Astrocyte of the cerebellum (primary cell): ENCODE data around the gene SPATA31E1.

Source experiments
- DNase-seq: peaks from one replicate; pipeline ENCODE4 v3.0.0-alpha.2; 2011; ENCODE audit warnings: low read depth
- H3K4me3 ChIP-seq: 2 replicates; pipeline ENCODE4 v1.5.1; 2011; ENCODE audit warnings: mild to moderate bottlenecking, low read depth, low read length, moderate library complexity
- in situ Hi-C: cut with HindIII; loops from 2 replicates; pipeline ENCODE4 v1.10.0; 2017; ENCODE audit warnings: low sequenced_read_pairs
- TF ChIP-seq, protein P1 (sequence below): IDR thresholded peaks from 2 replicates; pipeline ENCODE4 v1.5.1; 2012; ENCODE audit warnings: low read length, low read depth, moderate library complexity, mild to moderate bottlenecking; ENCODE audit errors: missing control alignments

Gene SPATA31E1

DNA sequence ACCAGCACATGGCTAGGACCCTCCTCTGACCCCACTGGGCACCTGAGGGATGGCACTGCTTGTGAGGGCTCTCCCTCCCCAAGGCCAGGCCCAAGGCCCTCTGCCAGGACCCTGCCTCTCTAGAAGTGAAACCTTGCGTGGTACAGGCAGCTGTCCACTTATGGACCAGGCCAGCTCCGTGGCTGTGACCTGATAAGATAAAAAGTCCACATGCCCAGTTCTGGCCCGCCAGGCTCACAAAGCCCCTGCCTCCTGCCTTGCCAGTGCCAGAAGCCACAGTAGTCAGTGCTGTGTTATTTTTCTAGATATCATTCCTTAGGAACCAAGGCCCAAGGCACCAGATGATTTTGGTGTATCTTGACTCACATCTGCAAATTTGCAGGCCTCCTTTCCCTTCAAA lies 14.0 kb upstream of the SPATA31E1 start:
- TF ChIP-seq, protein P1, sequence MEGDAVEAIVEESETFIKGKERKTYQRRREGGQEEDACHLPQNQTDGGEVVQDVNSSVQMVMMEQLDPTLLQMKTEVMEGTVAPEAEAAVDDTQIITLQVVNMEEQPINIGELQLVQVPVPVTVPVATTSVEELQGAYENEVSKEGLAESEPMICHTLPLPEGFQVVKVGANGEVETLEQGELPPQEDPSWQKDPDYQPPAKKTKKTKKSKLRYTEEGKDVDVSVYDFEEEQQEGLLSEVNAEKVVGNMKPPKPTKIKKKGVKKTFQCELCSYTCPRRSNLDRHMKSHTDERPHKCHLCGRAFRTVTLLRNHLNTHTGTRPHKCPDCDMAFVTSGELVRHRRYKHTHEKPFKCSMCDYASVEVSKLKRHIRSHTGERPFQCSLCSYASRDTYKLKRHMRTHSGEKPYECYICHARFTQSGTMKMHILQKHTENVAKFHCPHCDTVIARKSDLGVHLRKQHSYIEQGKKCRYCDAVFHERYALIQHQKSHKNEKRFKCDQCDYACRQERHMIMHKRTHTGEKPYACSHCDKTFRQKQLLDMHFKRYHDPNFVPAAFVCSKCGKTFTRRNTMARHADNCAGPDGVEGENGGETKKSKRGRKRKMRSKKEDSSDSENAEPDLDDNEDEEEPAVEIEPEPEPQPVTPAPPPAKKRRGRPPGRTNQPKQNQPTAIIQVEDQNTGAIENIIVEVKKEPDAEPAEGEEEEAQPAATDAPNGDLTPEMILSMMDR, result no peak
- H3K4me3 ChIP-seq, result no peak overlapping the region
- no peak for DNase-seq
- in situ Hi-C loops, result no loop called here

DNA sequence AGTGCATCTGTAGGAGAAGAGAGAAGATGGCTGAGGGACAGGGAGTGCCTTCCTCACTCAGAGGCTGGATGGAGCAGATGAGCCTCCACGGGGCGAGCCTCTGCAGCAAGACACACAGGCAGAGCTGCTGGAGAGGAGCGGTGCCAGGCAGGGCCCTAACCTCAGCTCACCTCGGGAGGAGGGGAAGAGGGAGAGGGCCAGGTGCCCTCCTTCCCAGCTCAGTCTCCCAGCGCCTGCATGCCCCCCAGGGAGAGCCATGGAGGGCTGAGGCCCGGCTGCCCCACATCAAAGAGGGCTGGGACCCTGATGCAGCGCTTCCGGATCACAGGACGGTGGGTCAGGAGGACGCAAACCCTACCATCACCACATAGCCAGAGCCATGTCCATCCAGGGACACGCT lies 13.6 kb upstream of the SPATA31E1 start:
- H3K4me3 ChIP-seq, result no peak overlapping the region
- in situ Hi-C loops, result no loop called here
- TF ChIP-seq, protein P1, result no peak
- no peak for DNase-seq

DNA sequence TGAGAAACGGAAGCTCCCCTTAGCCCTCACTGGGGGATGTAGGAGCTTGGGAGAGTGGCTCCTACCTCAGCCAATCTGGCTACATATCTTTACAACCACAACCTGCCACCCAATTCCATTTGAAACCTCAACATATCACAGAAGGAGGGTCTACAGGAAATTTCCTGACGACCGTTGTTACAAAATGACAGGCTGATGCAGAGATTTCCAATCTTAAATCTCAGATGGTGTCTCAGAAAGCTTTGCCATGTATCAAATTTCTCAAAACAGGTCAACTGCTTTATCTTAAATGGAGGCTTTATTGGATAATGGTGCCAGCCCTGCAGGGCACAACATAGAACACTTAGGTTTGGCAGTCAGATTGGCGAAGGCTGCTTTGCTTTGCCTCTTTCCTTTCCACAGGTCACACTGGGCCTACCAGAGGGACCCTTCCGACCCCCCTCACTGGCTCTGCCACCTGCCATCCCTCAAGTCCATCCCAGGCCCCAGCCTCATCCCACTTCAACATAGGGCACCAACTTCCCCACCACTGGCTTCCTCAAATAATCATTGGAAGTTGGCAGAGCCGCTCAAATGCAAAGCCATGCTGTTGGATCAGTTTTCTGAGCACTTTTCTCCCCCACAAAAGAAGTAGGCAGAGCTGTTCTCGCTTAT lies 11.1 kb upstream of the SPATA31E1 start:
- H3K4me3 ChIP-seq, result no peak overlapping the region
- TF ChIP-seq, protein P1, result no peak
- DNase-seq, result no peak
- in situ Hi-C loops, result no loop called here

DNA sequence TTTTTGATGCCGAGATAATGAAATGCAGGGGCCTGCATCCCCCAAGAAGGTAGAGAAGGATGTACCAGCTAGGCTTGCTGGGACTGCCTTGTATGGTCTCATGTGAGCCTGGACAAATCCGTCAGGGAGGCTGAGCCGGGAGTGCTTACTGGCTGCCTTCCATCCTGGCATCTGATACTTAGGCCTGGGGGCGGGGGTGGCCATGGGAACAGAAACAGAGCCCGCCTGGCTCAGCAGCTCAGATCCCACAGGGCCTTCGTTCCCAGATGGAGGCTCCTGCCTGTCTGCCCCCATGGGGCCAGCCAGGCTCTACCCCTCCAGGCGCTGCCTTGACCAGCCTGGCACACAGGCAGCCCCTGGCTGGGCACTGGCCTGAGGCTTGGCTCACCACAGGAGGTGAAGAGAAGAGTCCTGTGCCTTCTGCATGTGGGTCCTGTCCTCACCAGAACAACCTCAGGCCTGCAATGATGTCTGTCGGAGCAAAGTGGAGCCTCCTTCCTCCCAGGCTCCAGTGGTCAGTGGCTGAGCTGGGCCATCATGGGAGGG lies 10.5 kb upstream of the SPATA31E1 start:
- in situ Hi-C loops, result no loop called here
- no peak overlapping the region for H3K4me3 ChIP-seq
- TF ChIP-seq, protein P1, result no peak

DNA sequence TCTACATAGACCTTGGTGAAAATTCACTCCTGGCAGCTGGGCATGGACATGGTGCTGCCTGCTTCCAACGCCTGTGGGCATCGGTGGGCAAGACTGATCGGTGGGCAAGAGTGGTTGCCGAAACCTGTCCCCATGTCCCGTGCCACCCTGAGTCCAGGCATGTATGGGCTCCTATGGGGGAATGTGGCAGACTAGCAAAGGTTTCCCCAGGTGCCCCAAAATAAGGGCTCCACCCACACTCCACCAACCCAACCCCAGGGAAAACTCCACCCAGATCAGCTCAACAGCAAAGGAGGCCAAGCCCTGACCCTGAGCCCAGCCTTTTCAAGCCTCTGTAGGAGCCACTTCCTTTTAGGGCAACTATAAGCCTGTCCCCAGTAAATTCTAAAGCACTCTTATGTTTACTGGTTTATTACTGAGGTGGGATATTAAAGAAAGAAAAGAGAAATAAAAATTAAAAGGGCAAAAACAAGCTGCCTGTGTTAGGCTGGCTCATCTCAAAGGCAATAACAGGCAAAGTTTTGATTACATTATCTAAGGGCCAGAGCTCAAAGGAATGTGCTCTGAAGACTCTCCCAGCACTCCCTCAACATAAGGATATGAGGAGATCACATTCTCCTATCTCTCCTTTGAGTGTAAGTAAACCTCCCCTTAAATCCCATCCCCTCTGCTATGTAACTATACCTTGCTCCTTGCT lies 8.9 kb upstream of the SPATA31E1 start:
- no peak for DNase-seq
- TF ChIP-seq, protein P1, result no peak
- H3K4me3 ChIP-seq, result no peak overlapping the region
- in situ Hi-C loops, result no loop called here

More for the DNA sequence above, 10.5 kb upstream of the SPATA31E1 start:
- DNase-seq, result no peak

DNA sequence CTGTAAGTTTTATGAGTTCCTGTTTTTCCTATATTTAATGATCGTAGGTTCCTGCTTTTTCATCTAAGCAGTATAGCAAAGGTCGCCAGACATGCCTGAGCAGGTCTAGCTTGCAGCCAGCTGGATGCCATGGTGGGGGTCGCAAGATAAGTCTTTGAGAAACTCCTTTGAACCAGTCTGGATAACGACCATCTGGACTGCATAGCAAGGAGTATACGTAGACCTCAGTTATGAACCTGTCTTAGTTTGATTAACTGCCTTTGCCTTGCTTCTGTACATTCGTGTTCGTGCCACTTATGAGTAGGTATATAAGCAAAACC lies 8.4 kb upstream of the SPATA31E1 start:
- in situ Hi-C loops, result no loop called here
- TF ChIP-seq, protein P1, result no peak
- no peak for DNase-seq
- H3K4me3 ChIP-seq, result no peak overlapping the region
